IMR-90 (cell line): Measurements from ENCODE around the gene GGCT. TPM values are rescaled to one million over a fixed set of nuclear protein-coding genes. Genes with fewer than 3 reads are reported as not detected.

Experiments used
- ATAC-seq: fragments of 200-7000 bp; cut with Tn5 transposase; 2 replicates; pipeline ENCODE4 v1.9.1; 2020; ENCODE audit warnings: low read depth, mild to moderate bottlenecking, moderate library complexity
- BruUV-seq: library from RNA; stranded (reverse); fragments of 400-500 nt; replicated peaks from 2 replicates; lab custom pipeline; 2021; lab: Mats Ljungman, UMichigan
- CTCF ChIA-PET: fragments of 300-600 bp; formaldehyde crosslinking; extraction: SDS; loops from one replicate; lab custom pipeline; 2021; ENCODE audit warnings: antibody characterized with exemption; lab: Yijun Ruan, JAX
- POLR2A ChIA-PET: fragments of 300-600 bp; sonication (Branson Sonifier 250); formaldehyde crosslinking; loops from one replicate; lab custom pipeline; 2022; ENCODE audit warnings: antibody characterized with exemption; ENCODE audit not compliant: unreplicated experiment; lab: Charles Lee
- DNase-seq: peaks from one replicate; pipeline ENCODE4 v3.0.0; 2013
- H2AFZ ChIP-seq: replicated peaks from 2 replicates; pipeline ENCODE3; 2013; ENCODE audit warnings: low read length, mild to moderate bottlenecking; ENCODE audit not compliant: poor library complexity
- H2AK5ac ChIP-seq: 2 replicates; pipeline ENCODE4 v1.6.1; 2013; ENCODE audit warnings: low read depth, low read length, inconsistent platforms
- H2AK9ac ChIP-seq: replicated peaks from 2 replicates; pipeline ENCODE3; 2013; ENCODE audit warnings: mild to moderate bottlenecking, low read depth, low read length, moderate library complexity; ENCODE audit not compliant: poor library complexity
- H2BK120ac ChIP-seq: 2 replicates; pipeline ENCODE4 v1.6.1; 2013; ENCODE audit warnings: low read depth, low read length, inconsistent platforms
- H2BK15ac ChIP-seq: 3 replicates; pipeline ENCODE4 v1.6.1; 2013; ENCODE audit warnings: low read depth, low read length, inconsistent platforms
- H2BK20ac ChIP-seq: 2 replicates; pipeline ENCODE4 v1.6.1; 2013; ENCODE audit warnings: low read depth, mild to moderate bottlenecking, inconsistent platforms, low read length, moderate library complexity
- H2BK5ac ChIP-seq: 2 replicates; pipeline ENCODE4 v1.6.1; 2013; ENCODE audit warnings: mild to moderate bottlenecking, low read depth, low read length, inconsistent platforms; ENCODE audit not compliant: poor library complexity, severe bottlenecking
- H3K14ac ChIP-seq: replicated peaks from 2 replicates; pipeline ENCODE4 v1.6.1; 2013; ENCODE audit warnings: low read depth, low read length, inconsistent platforms
- H3K18ac ChIP-seq: 2 replicates; pipeline ENCODE4 v1.6.1; 2013; ENCODE audit warnings: low read depth, low read length, control low read depth
- H3K23ac ChIP-seq: 2 replicates; pipeline ENCODE4 v1.6.1; 2013; ENCODE audit warnings: low read depth, low read length, inconsistent platforms
- H3K27ac ChIP-seq: 2 replicates; pipeline ENCODE4 v1.5.1; 2013; ENCODE audit warnings: mild to moderate bottlenecking, control low read depth, low read length; ENCODE audit not compliant: insufficient read depth
- H3K27me3 ChIP-seq: 2 replicates; pipeline ENCODE4 v1.6.1; 2013; ENCODE audit warnings: low read length; ENCODE audit not compliant: control insufficient read depth, insufficient read depth
- H3K36me3 ChIP-seq: 2 replicates; pipeline ENCODE4 v1.6.1; 2013; ENCODE audit warnings: low read length, mixed read lengths; ENCODE audit not compliant: control insufficient read depth, insufficient read depth
- H3K4ac ChIP-seq: 2 replicates; pipeline ENCODE4 v1.6.1; 2013; ENCODE audit warnings: low read depth, low read length, inconsistent platforms
- H3K4me1 ChIP-seq: 2 replicates; pipeline ENCODE4 v1.6.1; 2013; ENCODE audit warnings: low read length, mixed read lengths; ENCODE audit not compliant: control insufficient read depth, insufficient read depth
- H3K4me2 ChIP-seq: 2 replicates; pipeline ENCODE4 v1.6.1; 2013; ENCODE audit warnings: low read depth, mild to moderate bottlenecking, control low read depth, low read length, moderate library complexity
- H3K4me3 ChIP-seq: 2 replicates; pipeline ENCODE4 v1.5.1; 2013; ENCODE audit warnings: low read depth, mild to moderate bottlenecking, control low read depth, low read length, moderate library complexity; ENCODE audit not compliant: insufficient read depth
- H3K56ac ChIP-seq: 2 replicates; pipeline ENCODE4 v1.6.1; 2013; ENCODE audit warnings: low read length, inconsistent platforms; ENCODE audit not compliant: insufficient read depth; ENCODE audit errors: extremely low read depth
- H3K79me1 ChIP-seq, 2 experiments: 2 replicates each; pipeline ENCODE4 v1.6.1; 2013; ENCODE audit warnings: low read length in 2 of 2, inconsistent platforms in 1 of 2, low read depth in 1 of 2
- H3K9ac ChIP-seq: 2 replicates; pipeline ENCODE4 v1.6.1; 2013; ENCODE audit warnings: low read depth, low read length, control low read depth
- H3K9me1 ChIP-seq: 2 replicates; pipeline ENCODE4 v1.6.1; 2013; ENCODE audit warnings: low read length, inconsistent platforms; ENCODE audit not compliant: insufficient read depth
- H3K9me3 ChIP-seq: 2 replicates; pipeline ENCODE4 v1.6.1; 2013; ENCODE audit warnings: low read length; ENCODE audit not compliant: control insufficient read depth, insufficient read depth
- H4K20me1 ChIP-seq: 2 replicates; pipeline ENCODE4 v1.6.1; 2013; ENCODE audit warnings: low read length, inconsistent platforms; ENCODE audit not compliant: insufficient read depth
- H4K5ac ChIP-seq: 2 replicates; pipeline ENCODE4 v1.6.1; 2013; ENCODE audit warnings: mild to moderate bottlenecking, low read depth, low read length, control low read depth
- H4K8ac ChIP-seq, 2 experiments: 2 replicates each; pipeline ENCODE4 v1.6.1; 2013; ENCODE audit warnings: low read depth in 2 of 2, low read length in 2 of 2, control low read depth in 1 of 2, inconsistent platforms in 1 of 2
- H4K91ac ChIP-seq: 2 replicates; pipeline ENCODE4 v1.6.1; 2013; ENCODE audit warnings: low read depth, low read length, inconsistent platforms; ENCODE audit not compliant: insufficient read depth
- BHLHE40 ChIP-seq: fragments of 150-350 bp; IDR thresholded peaks from 2 replicates; pipeline ENCODE4 v1.6.1; 2016; ENCODE audit warnings: mild to moderate bottlenecking, low read depth, low read length
- CEBPB ChIP-seq: IDR thresholded peaks from 2 replicates; pipeline ENCODE4 v1.6.1; 2012; ENCODE audit warnings: low read depth, low read length, improper control_type of control experiment
- CHD1 ChIP-seq: IDR thresholded peaks from 2 replicates; pipeline ENCODE4 v1.6.1; 2012; ENCODE audit warnings: low read depth, low read length, improper control_type of control experiment
- CTCF ChIP-seq: conservative IDR thresholded peaks from 2 replicates; pipeline ENCODE4 v1.5.1; 2012; ENCODE audit warnings: mild to moderate bottlenecking, low read depth, low read length, improper control_type of control experiment
- ELK1 ChIP-seq: fragments of 150-350 bp; IDR thresholded peaks from 2 replicates; pipeline ENCODE4 v1.6.1; 2016; ENCODE audit warnings: low read depth, mild to moderate bottlenecking, low read length, moderate library complexity, borderline replicate concordance
- FOS ChIP-seq: fragments of 150-350 bp; IDR thresholded peaks from 2 replicates; pipeline ENCODE4 v1.6.1; 2016; ENCODE audit warnings: low read depth, low read length
- MAFK ChIP-seq: IDR thresholded peaks from 2 replicates; pipeline ENCODE4 v1.6.1; 2012; ENCODE audit warnings: low read depth, low read length, improper control_type of control experiment
- MAZ ChIP-seq: IDR thresholded peaks from 2 replicates; pipeline ENCODE4 v1.6.1; 2012; ENCODE audit warnings: low read depth, mild to moderate bottlenecking, low read length, improper control_type of control experiment, moderate library complexity, borderline replicate concordance
- MXI1 ChIP-seq: IDR thresholded peaks from 2 replicates; pipeline ENCODE4 v1.6.1; 2012; ENCODE audit warnings: low read depth, mild to moderate bottlenecking, low read length, moderate library complexity, borderline replicate concordance
- NFE2L2 ChIP-seq: fragments of 150-350 bp; IDR thresholded peaks from 2 replicates; pipeline ENCODE4 v1.6.1; 2016; ENCODE audit warnings: low read depth, mild to moderate bottlenecking, low read length
- POLR2A ChIP-seq: IDR thresholded peaks from 2 replicates; pipeline ENCODE4 v1.6.1; 2012; ENCODE audit warnings: mild to moderate bottlenecking, low read depth, low read length
- RAD21 ChIP-seq: IDR thresholded peaks from 2 replicates; pipeline ENCODE4 v1.6.1; 2012; ENCODE audit warnings: low read length, improper control_type of control experiment
- RCOR1 ChIP-seq: IDR thresholded peaks from 2 replicates; pipeline ENCODE4 v1.6.1; 2012; ENCODE audit warnings: mild to moderate bottlenecking, low read length, improper control_type of control experiment; ENCODE audit not compliant: insufficient replicate concordance
- RFX5 ChIP-seq: IDR thresholded peaks from 2 replicates; pipeline ENCODE4 v1.8.0; 2012; ENCODE audit warnings: low read depth, mild to moderate bottlenecking, low read length, moderate library complexity
- SMC3 ChIP-seq: fragments of 150-350 bp; IDR thresholded peaks from 2 replicates; pipeline ENCODE4 v1.6.1; 2016; ENCODE audit warnings: low read depth, mild to moderate bottlenecking, antibody characterized with exemption, low read length, moderate library complexity
- WGBS, 2 experiments: methylation state at CpG; one replicate each; pipeline versions ENCODE4 v1.1.5 to v1.1.7; 2013; ENCODE audit warnings: missing lambda C conversion rate in 2 of 2; ENCODE audit not compliant: insufficient read length in 1 of 2; ENCODE audit errors: extremely low coverage in 2 of 2; 5-methylcytosine and 5-hydroxymethylcytosine counted together
- dilution Hi-C: fragments of 300-500 bp; cut with HindIII; formaldehyde crosslinking; loops from one replicate; pipeline ENCODE4 v1.14.3; 2018; ENCODE audit warnings: low sequenced_read_pairs; ENCODE audit not compliant: unreplicated experiment
- in situ Hi-C: fragments of 300-500 bp; cut with MboI; formaldehyde crosslinking; loops from 3 replicates; pipeline ENCODE4 v1.14.3; 2019; ENCODE audit warnings: low sequenced_read_pairs, inconsistent platforms, mixed read lengths
- intact Hi-C: fragments of 100-400 bp; cut with micrococcal nuclease; formaldehyde crosslinking; loops from 2 replicates; pipeline ENCODE4 v1.10.0; 2022
- polyA plus RNA-seq, 3 experiments: library from polyadenylated mRNA; depleted of rRNA; stranded (reverse); fragments of >200 nt; gene quantifications; 2 replicates each; pipeline ENCODE4 v1.2.3, GENCODE V29; 2012; ENCODE audit warnings: low replicate concordance in 1 of 3
- total RNA-seq: library from RNA; depleted of rRNA; stranded (reverse); fragments of >200 nt; gene quantifications from 2 replicates; pipeline ENCODE4 v1.2.3, GENCODE V29; 2012
- TF ChIP-seq, protein P1 (sequence below): fragments of 150-350 bp; IDR thresholded peaks from 2 replicates; pipeline ENCODE4 v1.6.1; 2017; ENCODE audit warnings: mild to moderate bottlenecking, antibody characterized with exemption, low read length, low read depth

Gene GGCT
- total and polyA plus RNA-seq, 2 of the 4 experiments (the other 2 are of a cell fraction) = 12.0 to 18.6 TPM

- H3K14ac ChIP-seq = no peak overlapping the region
- H2BK15ac ChIP-seq = no peak overlapping the region
- dilution Hi-C loops = no loop called here
- H4K91ac ChIP-seq = no peak overlapping the region
- POLR2A ChIA-PET = no interaction called here
- CTCF ChIA-PET = no interaction called here
- no CpG with 5 or more reads among the region's 8 CpGs for WGBS, 2 experiments
- H4K5ac ChIP-seq = no peak overlapping the region
- no peaks in the 10 kb centered on the region for H4K20me1 ChIP-seq
- no peak overlapping the region for H4K8ac ChIP-seq
- no peaks in the 10 kb centered on the region for H3K9me3 ChIP-seq
- no peak overlapping the region for H3K9ac ChIP-seq
- H3K27ac ChIP-seq = no peak overlapping the region
- no peak overlapping the region for H3K4ac ChIP-seq
- no TSS peak for BruUV-seq
- H3K27me3 ChIP-seq = no peaks in the 10 kb centered on the region
- no peak overlapping the region for H3K56ac ChIP-seq
- no peak overlapping the region for H3K18ac ChIP-seq
- no peaks in the 10 kb centered on the region; the same call in 1 of the 2 replicates for H3K4me1 ChIP-seq
- H2BK5ac ChIP-seq = no peak overlapping the region
- H3K4me3 ChIP-seq = no peak overlapping the region
- no peak overlapping the region for H3K4me2 ChIP-seq
- in situ Hi-C loops = no loop called here
- no peak overlapping the region for H2AK5ac ChIP-seq
- H3K23ac ChIP-seq = no peak overlapping the region
- H2BK120ac ChIP-seq = no peak overlapping the region
- H3K36me3 ChIP-seq = peaks cover 29% of the 10 kb centered on the region; the same call in 1 of the 2 replicates
- no peak for DNase-seq
- TF ChIP-seq CEBPB (no peak), CHD1 (no peak), RCOR1 (no peak), POLR2A (no peak), SMC3 (no peak), NFE2L2 (no peak), RFX5 (no peak), CTCF (no peak), FOS (no peak), MAFK (no peak), ELK1 (no peak), RAD21 (no peak), MXI1 (no peak), MAZ (no peak), BHLHE40 (no peak)
- TF ChIP-seq, protein P1, sequence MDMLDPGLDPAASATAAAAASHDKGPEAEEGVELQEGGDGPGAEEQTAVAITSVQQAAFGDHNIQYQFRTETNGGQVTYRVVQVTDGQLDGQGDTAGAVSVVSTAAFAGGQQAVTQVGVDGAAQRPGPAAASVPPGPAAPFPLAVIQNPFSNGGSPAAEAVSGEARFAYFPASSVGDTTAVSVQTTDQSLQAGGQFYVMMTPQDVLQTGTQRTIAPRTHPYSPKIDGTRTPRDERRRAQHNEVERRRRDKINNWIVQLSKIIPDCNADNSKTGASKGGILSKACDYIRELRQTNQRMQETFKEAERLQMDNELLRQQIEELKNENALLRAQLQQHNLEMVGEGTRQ = no peak
- H2AFZ ChIP-seq = no peak overlapping the region
- peaks cover 4% of the 10 kb centered on the region; the same call in 1 of the 2 replicates for H3K9me1 ChIP-seq
- ATAC-seq = no peak
- 0 out of 4 replicates have a peak, but pooled peaks cover 0 to 2% of the 10 kb centered on the region in 2 experiments for H3K79me1 ChIP-seq
- H2BK20ac ChIP-seq = no peak overlapping the region
- intact Hi-C loops = no loop called here
- no peak overlapping the region for H2AK9ac ChIP-seq
These were observed 57.2 kb downstream of the GGCT start for GRCh38 chr7:30447466-30447865.
